CD4-positive, alpha-beta T cell treated with Interleukin-6 at 100 ng/mL for 8 hours (primary cell): ENCODE measurements around the gene TNPO2.
A peak's percentile ranks its signal among the peaks of the same experiment; 100 is the strongest.

Experiments used
- DNase-seq: peaks from one replicate; pipeline ENCODE4 v3.0.0-alpha.2; 2020; ENCODE audit warnings: mixed read lengths, low spot score

The TNPO2 gene

DNA sequence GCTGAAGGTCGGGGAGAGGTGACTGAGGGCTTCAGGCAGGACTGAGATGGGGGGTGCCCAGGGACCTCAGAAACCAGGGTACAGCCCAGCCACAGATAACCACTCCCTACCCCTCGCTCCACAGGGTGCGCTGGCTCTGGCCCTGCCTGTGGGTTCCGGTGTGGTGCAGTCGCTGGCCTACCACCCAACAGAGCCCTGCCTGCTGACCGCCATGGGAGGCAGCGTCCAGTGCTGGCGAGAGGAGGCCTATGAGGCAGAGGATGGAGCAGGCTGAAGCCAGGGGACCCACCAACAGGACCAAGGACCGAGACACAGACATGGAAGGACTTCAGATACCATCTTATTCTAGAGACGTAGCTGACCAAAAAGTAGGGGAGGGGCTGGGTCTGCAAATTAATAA is 48.3 kb downstream of the TNPO2 start:
- DNase-seq, result no peak

DNA sequence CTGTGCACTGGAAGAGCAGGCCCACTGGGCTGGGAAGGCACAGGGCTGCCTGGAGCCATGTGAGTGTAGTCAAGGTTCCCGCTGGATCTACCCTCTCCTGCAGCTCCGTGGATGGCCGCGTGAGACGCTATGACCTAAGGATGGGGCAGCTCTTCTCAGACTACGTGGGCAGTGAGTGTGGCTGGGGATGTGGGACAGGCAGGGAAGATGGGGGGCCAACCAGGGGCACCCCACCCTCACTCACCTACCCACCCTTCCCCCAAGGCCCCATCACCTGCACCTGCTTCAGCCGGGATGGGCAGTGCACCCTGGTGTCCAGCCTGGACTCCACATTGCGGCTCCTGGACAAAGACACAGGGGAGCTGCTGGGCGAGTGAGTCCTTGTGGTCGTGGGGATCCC is 51.0 kb downstream of the TNPO2 start:
- DNase-seq, result no peak

DNA sequence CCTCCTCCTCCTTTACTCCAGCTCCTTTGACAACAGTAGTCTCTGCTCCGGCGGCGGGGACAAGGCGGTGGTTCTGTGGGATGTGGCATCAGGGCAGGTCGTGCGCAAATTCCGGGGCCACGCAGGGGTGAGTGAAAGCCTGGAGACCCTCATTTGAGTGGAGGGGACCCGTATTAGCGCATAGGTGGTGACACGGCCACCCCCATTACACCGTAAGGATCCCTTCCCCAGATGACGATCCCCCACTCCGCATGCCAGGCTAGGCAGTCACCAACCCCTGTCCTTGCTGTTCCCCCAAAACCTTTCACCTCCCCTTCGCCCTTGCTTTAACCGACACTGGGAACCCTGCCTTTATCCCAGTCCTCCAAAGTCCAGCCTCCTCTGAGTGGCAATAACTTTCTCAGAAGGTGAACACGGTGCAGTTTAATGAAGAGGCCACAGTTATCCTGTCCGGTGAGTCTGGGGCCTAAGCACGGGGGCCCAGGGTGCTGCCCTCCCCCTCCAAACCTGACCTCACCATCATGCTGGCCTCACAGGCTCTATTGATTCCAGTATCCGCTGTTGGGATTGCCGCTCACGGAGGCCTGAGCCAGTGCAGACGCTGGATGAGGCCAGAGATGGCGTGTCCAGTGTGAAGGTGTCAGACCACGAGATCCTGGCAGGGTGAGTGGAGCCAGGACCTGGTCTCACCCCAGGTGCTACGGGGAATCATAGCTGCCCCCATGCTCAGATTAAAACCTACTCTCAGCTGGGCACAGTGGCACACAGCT is 53.4 kb downstream of the TNPO2 start:
- no peak for DNase-seq

DNA sequence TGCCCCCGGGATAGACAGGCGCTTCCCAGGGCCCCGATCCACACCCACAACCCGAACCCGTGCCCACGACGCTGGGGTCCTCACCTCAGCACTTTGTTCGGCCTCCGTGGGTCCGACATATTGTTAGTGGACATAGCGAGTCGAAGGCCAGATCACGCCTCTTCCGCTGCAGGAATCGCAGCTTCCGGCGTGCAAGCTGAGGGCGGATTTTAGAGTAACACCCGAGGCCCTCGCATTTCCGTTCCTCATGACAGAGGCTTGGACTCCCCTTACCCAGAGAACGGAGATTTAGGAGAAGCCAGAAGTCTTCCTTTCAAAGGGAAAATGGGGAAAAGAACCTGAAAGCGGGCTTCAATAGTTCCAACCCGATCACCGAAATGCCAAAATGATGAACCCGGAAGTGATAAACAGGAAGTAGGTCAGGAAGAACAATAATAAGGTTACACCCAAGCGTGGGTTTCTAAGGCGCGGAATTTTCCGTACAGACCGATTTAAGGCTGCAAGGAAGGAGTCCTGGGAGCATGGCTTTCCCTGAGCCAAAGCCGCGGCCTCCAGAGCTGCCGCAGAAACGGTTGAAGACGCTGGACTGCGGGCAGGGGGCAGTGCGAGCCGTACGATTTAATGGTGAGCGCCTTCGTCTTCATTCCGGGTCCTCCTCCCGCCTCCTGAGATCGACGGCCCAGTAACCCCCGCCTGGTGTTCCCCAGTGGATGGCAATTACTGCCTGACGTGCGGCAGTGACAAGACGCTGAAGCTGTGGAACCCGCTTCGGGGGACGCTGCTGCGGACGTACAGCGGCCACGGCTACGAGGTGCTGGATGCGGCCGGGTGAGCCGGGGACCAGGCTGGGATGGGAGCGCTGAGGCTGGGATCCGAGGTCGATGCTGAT is 54.2 kb downstream of the TNPO2 start:
- peak; percentile 66 for DNase-seq

DNA sequence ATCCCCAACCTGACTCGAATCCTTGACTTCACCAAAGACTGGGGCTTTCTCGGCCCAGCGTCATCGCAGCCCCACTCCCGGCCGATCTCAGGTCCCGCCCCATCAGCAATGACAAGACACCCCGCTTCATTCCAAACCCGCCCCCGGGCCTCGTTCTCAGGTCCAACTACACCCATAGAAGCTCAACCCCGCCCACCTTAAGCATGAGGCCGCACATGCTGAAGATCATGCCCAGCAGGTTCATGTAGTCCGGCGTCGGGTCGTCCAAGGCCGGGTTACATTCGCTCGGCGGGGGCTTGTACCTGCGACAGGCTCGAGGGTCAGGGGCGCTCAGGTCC is 54.8 kb downstream of the TNPO2 start:
- DNase-seq, result peak; percentile 45

DNA sequence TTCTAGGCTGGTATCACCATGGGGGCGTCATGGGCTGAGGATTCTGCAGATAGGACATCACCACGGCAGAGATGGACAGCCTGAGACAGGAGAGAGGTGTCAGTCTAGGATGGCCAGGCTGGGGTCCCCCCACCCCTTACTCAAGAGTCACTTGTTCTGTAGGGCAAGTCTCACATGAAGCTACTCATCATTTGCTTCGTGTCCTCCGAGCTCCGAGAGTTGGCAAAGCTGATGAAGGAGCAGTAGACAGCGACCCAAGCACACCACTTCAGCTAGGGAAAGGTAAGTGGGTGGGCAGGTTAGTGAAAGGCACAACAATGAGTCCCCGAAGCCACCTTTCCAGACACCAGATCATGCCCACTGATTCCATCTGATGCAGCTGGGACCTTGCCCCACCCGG is 55.4 kb downstream of the TNPO2 start:
- DNase-seq, result no peak

DNA sequence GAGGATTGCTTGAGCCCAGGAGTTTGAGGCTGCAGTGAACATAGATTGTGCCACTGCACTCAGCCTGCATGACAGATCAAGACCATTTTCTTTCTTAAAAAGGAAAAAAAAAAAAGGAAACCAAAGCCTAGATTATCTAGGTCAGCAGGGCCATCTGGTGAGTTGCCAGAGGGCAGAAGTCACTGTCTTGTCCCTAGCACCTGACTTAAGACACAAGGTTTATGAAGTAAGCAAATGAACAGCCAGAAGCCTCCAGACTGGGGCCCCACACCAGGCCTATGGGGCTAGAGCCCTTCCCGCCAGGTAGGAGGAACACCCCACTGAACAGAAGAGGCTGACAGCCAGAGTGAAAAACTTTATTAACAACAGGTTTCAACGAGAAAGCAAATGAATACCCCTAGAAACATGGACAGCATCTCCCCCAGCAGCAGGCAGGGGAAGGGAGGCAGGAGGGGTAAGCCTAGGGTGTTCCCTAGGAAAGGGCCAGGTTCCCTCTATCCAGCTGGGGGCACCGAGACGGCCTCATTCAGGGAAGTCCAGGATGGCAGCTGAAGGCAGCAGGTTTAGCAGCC is 55.9 kb downstream of the TNPO2 start:
- no peak for DNase-seq

DNA sequence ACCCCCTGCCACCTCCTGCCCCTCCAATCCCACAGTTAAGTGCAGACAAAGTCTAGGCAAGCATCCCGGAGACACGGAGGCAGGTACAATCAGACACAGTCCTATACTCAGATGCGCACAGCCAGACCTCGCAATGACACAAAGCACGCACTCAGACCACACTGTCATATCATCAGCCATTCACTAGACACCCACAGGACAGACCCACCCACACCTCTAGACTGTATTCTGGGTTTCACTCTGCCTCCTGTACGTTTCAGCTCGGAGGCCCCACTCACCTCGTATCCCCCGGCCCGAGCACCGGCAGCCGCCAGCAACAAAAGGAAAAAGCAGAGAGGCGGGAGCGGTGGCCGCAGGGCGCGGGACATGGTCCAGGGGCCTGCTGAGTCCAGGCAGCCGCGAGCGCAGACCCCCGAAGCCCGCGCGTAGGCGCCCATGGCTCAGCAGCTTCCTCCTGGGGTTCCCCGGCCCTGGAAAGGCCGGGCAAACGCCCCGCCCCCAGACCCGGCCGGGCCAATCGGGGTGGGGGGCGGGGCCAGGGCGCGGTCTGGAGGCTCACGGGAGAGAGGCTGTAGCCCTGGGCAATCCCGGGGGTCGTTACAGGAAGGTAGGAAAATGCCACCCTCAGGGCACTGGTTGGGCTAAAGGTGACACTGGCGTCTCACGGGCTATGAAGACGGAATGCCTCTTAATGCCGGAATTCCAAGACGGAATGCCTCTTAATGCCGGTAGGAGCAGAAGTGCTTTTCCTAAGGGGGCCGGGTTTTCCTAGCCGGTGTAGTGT is 57.3 kb downstream of the TNPO2 start, which contains the start of the genes MAN2B1 and WDR83:
MAN2B1 (minus strand) TSS at position 478 of the 784 bp plus-strand sequence; CDS start at position 437, 41 bp downstream.
WDR83 (plus strand) TSS at position 543 of the 784 bp plus-strand sequence. CDS start 2,984 bp downstream, outside the sequence.
- peak; percentile 71 for DNase-seq

DNA sequence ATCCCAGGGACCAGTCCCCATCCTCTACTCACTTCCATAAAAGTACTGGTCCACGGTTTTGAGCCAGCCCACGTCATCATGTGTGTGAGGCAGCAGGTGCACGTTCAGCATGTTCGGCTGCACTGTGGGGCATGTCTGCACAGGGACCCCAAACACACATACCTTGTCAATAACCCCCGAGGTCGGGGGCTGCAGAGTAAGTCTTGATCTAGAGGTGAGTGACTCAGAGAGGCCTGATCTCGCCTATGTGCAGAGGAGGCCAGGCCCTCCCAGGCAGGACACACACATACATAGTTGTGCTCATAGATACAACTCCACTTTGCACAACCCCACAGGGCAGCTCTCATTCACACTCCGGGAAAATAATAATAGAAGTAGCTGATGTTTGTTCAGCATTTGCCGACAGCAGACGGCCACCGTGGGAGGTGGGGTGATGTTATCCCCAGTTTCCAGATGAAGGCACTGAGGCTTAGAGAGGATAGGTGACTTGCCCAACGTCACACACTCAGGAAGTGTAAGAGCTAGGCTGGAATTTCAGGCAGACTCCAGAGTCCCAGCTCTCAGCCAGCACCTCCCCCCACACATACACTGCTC is 58.0 kb downstream of the TNPO2 start:
- DNase-seq, result no peak

DNA sequence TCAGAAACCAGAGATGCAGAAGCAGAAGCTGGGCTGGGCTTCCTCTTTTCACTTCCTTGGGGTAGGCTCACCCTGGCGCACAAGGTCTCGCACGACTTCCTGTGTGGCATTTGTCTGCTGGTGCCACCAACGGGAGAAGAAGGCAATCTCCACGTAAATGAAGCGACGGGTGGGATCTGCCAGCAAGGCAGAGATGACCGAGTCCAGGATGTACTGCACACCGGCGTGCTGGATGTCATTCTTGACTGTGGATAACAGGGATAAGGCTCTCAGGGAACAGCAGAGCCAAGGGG is 58.5 kb downstream of the TNPO2 start:
- peak; percentile 70 for DNase-seq

DNA sequence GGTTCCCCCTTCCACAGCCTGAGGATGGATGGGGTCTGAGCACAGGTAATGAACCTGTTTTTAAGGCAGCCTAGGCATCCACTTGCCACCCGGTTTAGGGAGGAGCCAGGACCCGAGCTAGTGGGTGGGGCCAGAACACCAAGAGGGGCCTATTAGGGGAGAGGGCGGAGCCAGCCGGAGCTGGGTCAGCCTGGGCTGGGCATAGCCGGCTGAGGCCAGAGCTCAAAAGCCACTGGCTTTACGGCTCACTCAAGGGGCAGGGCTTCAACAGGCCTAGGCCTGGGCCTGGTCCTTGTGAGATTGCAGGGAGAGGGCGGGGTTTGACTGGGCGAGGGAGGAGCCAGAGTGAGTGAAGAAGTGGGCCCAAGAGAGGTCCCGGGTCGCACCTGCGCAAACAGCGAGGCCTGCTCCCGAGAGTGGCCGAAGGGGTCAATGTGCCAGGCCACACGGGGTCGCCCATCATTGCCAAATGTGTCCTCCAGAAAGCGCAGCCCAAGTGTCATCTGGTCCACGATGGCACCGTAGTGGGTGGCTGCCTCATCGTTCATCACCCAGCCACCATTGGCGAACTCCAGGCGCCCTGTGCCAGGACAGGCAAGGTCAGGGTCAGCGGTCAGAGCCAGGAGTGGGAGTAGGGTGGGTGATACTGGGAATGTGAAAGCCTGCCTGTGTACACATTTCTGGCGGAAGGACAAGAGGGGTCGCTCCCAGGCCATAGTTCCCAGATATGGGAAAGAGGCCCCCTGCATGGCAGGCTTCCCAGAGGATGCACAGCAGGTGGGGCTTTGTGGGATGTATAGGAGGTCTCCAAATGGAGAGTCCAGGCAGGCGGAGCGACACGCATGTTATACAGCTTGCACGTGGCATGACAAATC is 59.1 kb downstream of the TNPO2 start:
- DNase-seq, result no peak

DNA sequence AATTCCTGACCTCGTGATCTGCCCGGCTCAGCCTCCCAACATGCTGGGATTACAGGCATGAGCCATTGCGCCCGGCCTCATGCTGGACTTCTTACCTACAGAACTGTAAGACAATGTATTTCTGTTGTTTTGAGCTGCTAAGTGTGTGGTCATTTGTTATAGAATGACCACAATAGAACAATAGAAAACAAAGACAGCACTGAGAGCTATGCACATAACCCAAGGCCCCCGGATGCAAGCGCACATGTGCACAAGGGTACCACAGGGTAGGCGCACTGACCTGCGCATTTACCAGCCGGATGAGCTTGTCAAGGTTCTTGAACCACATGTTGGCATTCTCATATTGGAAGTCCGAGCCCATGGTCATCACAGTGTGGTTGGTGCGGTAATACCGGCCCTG is 62.8 kb downstream of the TNPO2 start:
- no peak for DNase-seq

DNA sequence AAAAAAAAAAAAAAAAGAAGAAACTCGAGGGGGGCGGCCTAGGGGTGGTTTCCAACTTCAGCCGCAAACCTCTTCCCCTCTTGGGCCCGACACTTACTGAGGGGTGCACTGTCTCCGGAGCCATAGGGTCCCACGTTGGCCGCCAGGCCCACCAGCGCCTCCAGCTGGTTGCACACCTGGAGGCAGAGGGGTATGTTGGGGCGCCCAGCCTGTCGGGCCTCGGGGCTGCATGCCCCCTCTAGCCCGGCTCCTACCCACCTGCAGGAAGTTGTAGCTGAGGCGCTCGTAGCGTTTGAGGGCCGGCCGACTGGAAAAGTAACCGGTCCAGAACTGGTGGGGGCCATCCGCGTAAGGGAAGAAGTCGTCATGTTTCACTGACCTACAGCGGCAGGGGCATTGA is 65.8 kb downstream of the TNPO2 start:
- DNase-seq, result no peak

DNA sequence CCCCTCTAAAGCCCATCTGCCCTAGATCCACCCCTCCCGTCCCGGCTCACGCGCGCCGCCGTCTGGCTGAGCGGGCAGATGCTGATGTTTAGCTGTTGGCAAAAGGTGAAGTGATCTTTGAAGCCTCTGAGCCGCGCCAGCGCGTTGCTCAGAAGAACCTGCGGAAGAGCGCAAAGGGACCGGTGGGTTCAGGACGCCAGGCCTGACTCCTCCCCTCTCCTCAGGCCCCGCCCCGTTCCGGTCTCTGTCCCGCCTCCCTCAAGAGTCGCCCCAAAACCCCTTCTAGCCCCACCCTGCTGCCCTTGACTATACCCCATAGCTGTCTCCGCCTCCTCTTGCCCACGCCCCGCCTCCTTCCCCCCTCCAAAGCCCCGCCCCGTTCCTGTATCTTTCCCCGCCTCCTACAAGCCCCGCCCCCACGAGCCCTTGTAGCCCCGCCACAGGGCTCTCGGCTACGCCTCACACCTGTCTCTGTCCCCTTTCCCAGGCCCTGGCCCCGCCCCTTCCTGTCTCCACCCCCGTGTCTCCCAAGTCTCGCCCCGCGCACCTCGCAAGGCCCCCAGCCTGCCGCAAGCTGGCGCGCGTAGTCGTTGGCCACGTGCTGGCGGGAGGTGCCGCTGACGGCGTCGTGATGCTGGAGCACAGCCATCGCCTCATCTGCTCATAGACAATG is 66.7 kb downstream of the TNPO2 start:
- no peak for DNase-seq

DNA sequence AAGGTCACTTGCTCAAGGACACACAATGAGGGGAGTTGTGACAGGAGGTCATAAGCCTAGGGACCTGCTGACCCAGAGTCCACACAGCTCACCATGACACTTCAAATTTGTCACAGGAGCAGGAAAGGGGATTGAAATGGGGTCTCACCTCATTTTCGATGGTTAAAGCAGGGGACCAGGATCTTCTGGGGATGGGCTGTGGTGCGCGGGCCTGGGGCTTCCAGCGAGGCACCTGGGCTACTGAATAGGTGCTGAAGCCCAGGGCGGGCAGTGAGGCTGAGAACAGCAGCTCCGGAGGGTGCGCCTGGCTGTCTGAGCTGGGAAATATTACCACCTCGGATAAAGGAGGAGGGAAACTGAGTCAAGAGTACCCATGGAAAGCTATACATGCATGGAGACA is 68.2 kb downstream of the TNPO2 start:
- no peak for DNase-seq

DNA sequence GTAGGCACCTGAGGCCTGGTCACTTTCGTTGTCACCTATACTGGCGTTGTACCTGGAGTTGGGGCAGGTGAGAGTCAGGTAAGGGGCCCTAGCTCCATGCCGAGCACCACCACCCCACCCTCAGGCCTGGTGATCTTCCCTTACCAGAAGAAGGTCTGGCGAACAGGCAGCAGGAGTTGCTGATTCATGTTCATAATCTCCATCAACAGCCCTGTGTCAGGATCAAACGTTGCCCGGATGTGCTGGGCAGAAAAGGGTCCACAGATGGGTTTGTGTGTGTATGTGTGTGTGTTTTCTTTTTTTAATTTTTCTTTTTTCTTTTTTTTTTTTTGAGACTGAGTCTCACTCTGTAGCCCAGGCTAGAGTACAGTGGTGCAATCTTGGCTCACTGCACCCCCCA is 71.5 kb downstream of the TNPO2 start:
- DNase-seq, result no peak

DNA sequence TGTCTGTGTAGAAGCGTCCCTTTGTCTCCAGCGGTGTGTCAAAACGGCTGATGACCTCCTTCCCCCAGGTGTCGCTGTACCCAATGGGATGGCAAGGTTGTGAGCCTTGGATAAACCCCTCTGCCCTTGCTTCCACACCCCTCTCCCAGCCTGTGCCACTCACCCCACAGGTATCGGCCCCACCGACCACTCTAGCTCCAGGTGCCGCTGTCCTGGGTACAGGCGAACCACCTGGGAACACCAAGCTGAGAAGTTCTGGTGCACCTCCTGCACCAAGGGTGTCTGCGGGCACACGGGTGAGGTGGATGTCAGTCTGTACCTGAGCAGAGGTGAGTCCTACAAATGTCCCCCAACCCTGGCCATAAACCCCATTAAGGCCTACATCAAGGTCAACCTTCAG is 73.8 kb downstream of the TNPO2 start:
- no peak for DNase-seq
